GM12892 (cell line): ENCODE results near the gene REG1A.

Source experiments
- POLR2A ChIP-seq: IDR thresholded peaks from 2 replicates; pipeline ENCODE4 v1.6.1; 2011; ENCODE audit warnings: low read depth, low read length, control low read depth
- POLR2AphosphoS5 ChIP-seq: IDR thresholded peaks from 2 replicates; pipeline ENCODE4 v1.6.1; 2011; ENCODE audit warnings: low read depth, low read length, control low read depth
- TAF1 ChIP-seq: IDR thresholded peaks from 2 replicates; pipeline ENCODE4 v1.6.1; 2011; ENCODE audit warnings: low read depth, mild to moderate bottlenecking, control low read depth, low read length, borderline replicate concordance

DNA sequence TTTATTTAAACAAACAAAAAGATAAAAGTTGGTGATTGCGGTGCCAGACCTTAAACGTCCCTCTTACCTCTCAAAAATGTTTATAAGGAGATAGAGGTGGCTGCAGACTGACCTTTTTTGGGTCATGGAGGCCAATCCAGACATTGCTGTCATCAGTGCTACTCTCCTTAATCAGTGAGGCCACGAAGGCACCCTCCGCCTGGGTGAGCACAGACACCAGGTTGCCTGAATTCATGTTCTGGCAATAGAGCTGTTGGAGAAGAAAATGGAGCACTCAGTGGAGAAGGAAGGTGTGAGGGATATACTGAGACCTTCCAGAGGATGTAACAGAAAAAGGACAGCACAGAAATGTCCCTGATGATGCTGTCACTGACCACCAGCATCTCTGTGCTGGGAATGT is 34.0 kb upstream of the REG1A start:
- TF ChIP-seq POLR2AphosphoS5: no peak
- no peak for TF ChIP-seq POLR2A
- TF ChIP-seq TAF1: no peak
